Fibroblast of lung (primary cell): ENCODE measurements around the gene SRPX2.

Experiments used
- EZH2 ChIP-seq: IDR thresholded peaks from 2 replicates; pipeline ENCODE4 v1.5.1; 2012; ENCODE audit warnings: low read length, control low read depth, mild to moderate bottlenecking; ENCODE audit errors: missing control alignments
- TF ChIP-seq, protein P1 (sequence below), 2 donors: IDR thresholded peaks in 1 of 2; conservative IDR thresholded peaks in 1 of 2; 1 replicate in 1 of 2; 2 replicates in 1 of 2; pipeline ENCODE4 v1.5.1; 2011 to 2012; ENCODE audit warnings: low read length in 2 of 2, control low read depth in 1 of 2, inconsistent platforms in 1 of 2, low read depth in 1 of 2, mild to moderate bottlenecking in 1 of 2

DNA sequence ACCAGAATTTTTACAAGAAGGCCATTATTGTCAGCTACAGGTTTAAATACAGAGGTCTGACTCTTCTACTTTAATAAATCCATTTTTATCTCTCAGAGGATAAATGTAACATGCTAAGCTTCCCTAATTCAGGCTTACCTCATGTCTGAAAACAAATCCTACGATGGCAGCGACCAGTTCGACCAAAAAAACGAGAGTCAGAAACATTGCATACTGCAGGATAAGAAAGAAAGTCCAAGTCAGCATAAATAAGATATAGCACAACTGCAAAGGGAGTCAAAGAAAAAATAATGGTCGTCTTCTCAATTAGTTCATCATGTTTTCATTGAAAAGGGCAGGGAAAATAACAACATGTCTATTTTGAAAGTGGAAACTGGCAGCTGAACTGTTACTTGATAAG is 9.0 kb upstream of the SRPX2 start:
- TF ChIP-seq, protein P1, sequence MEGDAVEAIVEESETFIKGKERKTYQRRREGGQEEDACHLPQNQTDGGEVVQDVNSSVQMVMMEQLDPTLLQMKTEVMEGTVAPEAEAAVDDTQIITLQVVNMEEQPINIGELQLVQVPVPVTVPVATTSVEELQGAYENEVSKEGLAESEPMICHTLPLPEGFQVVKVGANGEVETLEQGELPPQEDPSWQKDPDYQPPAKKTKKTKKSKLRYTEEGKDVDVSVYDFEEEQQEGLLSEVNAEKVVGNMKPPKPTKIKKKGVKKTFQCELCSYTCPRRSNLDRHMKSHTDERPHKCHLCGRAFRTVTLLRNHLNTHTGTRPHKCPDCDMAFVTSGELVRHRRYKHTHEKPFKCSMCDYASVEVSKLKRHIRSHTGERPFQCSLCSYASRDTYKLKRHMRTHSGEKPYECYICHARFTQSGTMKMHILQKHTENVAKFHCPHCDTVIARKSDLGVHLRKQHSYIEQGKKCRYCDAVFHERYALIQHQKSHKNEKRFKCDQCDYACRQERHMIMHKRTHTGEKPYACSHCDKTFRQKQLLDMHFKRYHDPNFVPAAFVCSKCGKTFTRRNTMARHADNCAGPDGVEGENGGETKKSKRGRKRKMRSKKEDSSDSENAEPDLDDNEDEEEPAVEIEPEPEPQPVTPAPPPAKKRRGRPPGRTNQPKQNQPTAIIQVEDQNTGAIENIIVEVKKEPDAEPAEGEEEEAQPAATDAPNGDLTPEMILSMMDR (conservative IDR thresholded peaks at IDR 0.05 in 1 of 2, IDR thresholded peaks at IDR 0.05 in 1 of 2; ENCODE audit: low read depth in 1 of 2, low read length in 2 of 2): no peak
- TF ChIP-seq EZH2: no peak
